GM15510 (cell line): ENCODE measurements around the gene MBD6.
A peak's percentile ranks its signal among the peaks of the same experiment; 100 is the strongest.

Experiments
- POLR2A ChIP-seq: IDR thresholded peaks from 3 replicates; pipeline ENCODE4 v1.6.1; 2011; ENCODE audit warnings: borderline replicate concordance; ENCODE audit not compliant: insufficient read length; ENCODE audit errors: extremely low read depth

MBD6 gene

GRCh38 chr12:57487055-57487596, 35.5 kb upstream of the MBD6 start:
- TF ChIP-seq POLR2A, result no peak

GRCh38 chr12:57487597-57488401, 34.8 kb upstream of the MBD6 start, which contains the start of gene MARS1:
TSS of gene MARS1 (plus strand) at chr12:57488068. CDS start at chr12:57488091, 23 bp downstream.
- TF ChIP-seq POLR2A, result peak; percentile 79

DNA sequence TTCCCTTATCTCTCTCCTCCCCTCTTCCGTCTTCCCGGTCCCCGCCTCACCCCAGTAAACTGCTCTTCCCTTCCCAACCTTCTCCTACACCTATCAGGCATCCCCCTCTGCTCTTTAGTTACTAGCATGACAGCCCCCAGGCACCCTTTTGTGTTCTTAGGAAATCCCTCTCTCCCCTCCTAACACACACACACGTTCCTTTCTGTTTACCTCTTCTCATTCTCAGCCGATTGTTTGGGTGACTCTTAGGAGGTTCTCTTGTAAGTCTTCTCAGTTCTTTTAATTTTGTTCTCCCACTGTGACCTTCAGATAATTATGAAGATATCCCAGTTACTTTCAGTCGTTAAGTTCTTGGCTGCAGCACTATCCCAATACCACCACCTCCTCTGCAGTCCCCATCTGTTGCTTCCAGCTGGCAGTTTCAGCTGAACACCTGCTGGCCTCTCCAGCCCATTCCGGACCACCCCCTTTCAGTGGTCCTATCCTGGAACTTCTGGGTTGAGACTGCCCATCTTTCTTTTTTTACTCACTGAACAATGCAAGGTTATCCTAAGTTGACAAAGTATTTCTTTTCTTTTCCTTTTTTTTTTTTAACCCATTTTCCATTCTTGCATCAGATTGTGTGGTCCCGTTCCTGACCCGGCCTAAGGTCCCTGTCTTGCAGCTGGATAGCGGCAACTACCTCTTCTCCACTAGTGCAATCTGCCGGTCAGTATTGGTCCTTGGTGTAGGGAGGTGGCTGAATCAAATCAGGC, 34.0 kb upstream of the MBD6 start:
- no peak for TF ChIP-seq POLR2A

DNA sequence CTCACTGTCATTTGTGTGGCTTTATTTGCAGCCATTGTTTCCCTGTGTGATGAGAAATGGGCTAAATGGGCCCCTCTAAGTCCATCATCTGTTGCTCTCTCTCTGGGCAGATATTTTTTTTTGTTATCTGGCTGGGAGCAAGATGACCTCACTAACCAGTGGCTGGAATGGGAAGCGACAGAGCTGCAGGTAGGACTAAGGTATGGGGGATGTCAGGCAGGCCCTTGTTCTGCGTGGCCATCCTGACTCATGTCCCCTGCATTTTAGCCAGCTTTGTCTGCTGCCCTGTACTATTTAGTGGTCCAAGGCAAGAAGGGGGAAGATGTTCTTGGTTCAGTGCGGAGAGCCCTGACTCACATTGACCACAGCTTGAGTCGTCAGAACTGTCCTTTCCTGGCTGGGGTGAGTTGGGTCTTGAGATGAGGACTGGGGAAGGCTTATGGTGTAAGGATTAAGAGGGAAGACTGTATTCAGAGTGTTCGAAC, 33.4 kb upstream of the MBD6 start:
- TF ChIP-seq POLR2A, result no peak

DNA sequence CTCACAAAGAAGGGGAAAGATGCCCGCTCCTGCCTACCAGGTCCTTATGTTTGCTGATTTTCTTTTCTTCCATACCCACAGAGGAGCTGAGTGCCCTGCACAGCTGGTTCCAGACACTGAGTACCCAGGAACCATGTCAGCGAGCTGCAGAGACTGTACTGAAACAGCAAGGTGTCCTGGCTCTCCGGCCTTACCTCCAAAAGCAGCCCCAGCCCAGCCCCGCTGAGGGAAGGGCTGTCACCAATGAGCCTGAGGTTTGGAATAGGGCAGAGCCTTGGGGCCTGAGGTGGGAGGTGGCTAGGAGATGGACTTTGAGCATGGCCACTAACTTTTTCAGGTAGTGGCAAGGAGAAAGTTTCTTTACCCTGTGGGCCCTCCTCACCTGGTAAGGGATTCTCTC, 32.5 kb upstream of the MBD6 start:
- TF ChIP-seq POLR2A, result no peak

DNA sequence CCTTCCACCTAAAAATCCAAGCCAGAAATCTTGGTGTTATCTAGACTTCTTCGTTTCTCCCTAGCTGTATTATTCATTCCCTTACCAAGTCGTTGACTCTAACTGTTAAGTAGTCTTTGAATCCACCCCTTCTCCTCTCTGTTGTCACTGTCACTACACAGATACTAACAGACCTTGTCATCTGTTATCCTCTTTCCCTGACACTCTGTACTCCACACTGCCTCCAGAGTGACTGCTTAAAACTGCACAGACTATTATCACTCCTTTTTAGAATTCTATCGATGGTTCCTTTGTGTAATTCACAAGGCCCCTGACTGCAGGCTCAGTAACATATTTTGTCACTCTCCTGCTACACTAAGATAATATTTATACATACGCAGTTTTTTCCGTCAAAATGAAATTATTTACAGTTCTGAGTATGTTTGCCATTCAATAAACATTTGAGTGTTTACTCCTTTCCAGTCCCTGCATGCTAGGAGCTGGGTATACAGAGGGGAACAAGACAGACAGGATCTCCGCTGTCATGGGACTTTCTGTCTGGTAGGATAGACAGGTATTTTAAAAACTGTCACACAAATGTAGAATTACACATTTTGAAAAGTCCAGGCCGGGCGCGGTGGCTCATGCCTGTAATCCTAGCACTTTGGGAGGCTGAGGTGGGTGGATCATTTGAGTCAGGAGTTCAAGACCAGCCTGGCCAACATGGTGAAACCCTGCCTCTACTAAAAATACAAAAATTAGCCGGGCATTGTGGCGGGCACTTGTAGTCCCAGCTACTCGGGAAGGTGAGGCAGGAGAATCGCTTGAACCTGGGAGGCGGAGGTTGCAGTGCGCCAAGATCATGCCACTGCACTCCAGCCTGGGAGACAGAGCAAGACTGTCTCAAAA, 31.0 kb upstream of the MBD6 start:
- no peak for TF ChIP-seq POLR2A

- no peak for TF ChIP-seq POLR2A
These were observed 25.8 kb upstream of the MBD6 start for GRCh38 chr12:57496822-57497221.

GRCh38 chr12:57497223-57498131, 25.1 kb upstream of the MBD6 start:
- TF ChIP-seq POLR2A, result no peak

DNA sequence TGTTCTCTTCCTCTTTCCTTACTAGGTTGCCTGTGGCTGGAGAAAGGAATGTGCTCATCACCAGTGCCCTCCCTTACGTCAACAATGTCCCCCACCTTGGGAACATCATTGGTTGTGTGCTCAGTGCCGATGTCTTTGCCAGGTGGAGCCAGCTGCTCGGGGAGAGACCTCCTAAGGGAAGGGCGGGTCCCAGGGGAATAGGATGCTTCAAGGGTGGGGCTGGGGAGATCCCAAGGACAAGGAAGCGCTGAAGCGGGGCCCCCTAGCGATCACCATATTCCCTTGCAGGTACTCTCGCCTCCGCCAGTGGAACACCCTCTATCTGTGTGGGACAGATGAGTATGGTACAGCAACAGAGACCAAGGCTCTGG, 24.5 kb upstream of the MBD6 start:
- TF ChIP-seq POLR2A, result no peak

- TF ChIP-seq POLR2A, result no peak
These were observed 24.1 kb upstream of the MBD6 start for GRCh38 chr12:57498571-57498970.

- TF ChIP-seq POLR2A, result no peak
These were observed 22.4 kb upstream of the MBD6 start for GRCh38 chr12:57500213-57500612.

GRCh38 chr12:57511161-57511560, 11.5 kb upstream of the MBD6 start:
- no peak for TF ChIP-seq POLR2A

GRCh38 chr12:57511588-57512325, 10.9 kb upstream of the MBD6 start:
- no peak for TF ChIP-seq POLR2A
